Spleen (tissue), 11 donors: ENCODE measurements around the gene ARHGEF2. TPM values are rescaled to one million over a fixed set of nuclear protein-coding genes. Genes with fewer than 3 reads are reported as not detected.
A peak's percentile ranks its signal among the peaks of the same experiment; 100 is the strongest.

ENCODE experiments used
- DNase-seq: peaks from one replicate; pipeline ENCODE4 v3.0.0-alpha.2; 2020
- H3K27ac ChIP-seq, 8 donors: fragments of 200-600 bp; sonication (generic) in 7 of 8; 1 replicate in 4 of 8; 2 replicates in 4 of 8; pipeline versions ENCODE4 v1.5.0 to v1.8.0; 2016 to 2021; ENCODE audit warnings: inconsistent platforms in 4 of 8, mild to moderate bottlenecking in 4 of 8, moderate library complexity in 1 of 8
- H3K27me3 ChIP-seq, 7 donors: fragments of 200-600 bp; sonication (generic) in 6 of 7; replicated peaks in 1 of 7; 1 replicate in 4 of 7; 2 replicates in 3 of 7; pipeline versions ENCODE4 v1.5.0 to v1.8.0; 2016 to 2021; ENCODE audit warnings: inconsistent platforms in 3 of 7, mild to moderate bottlenecking in 1 of 7
- H3K36me3 ChIP-seq, 6 donors: fragments of 200-600 bp; sonication (generic) in 5 of 6; 1 replicate in 4 of 6; 2 replicates in 2 of 6; pipeline versions ENCODE4 v1.5.0 to v1.8.0; 2016 to 2021; ENCODE audit warnings: inconsistent platforms in 2 of 6
- H3K4me1 ChIP-seq, 6 donors: fragments of 200-600 bp; sonication (generic) in 5 of 6; 1 replicate in 3 of 6; 2 replicates in 3 of 6; pipeline versions ENCODE4 v1.5.0 to v1.8.0; 2016 to 2021; ENCODE audit warnings: inconsistent platforms in 3 of 6
- H3K4me3 ChIP-seq, 8 donors: fragments of 200-600 bp; sonication (generic) in 7 of 8; 1 replicate in 4 of 8; 2 replicates in 4 of 8; pipeline versions ENCODE4 v1.5.0 to v1.8.0; 2016 to 2021; ENCODE audit warnings: inconsistent platforms in 4 of 8, mild to moderate bottlenecking in 4 of 8, moderate library complexity in 2 of 8
- H3K9me3 ChIP-seq, 8 donors: fragments of 200-600 bp; sonication (generic) in 7 of 8; 1 replicate in 4 of 8; 2 replicates in 4 of 8; pipeline versions ENCODE4 v1.5.0 to v1.8.0; 2016 to 2021; ENCODE audit warnings: inconsistent platforms in 4 of 8
- POLR2A ChIP-seq, 3 donors: fragments of 450-650 bp; IDR thresholded peaks; one replicate each; pipeline ENCODE4 v1.5.1; 2017; ENCODE audit warnings: antibody characterized with exemption in 3 of 3, mild to moderate bottlenecking in 1 of 3
- POLR2AphosphoS5 ChIP-seq, 3 donors: sonication (generic); formaldehyde crosslinking; IDR thresholded peaks; one replicate each; pipeline ENCODE4 v1.5.1; 2017; ENCODE audit warnings: antibody characterized with exemption in 3 of 3
- WGBS, 5 donors: extraction: QIAGEN DNeasy Blood & Tissue Kit in 3 of 5; methylation state at CpG; one replicate each; pipeline versions ENCODE4 v1.1.5 to v1.1.7; 2013 to 2018; 5-methylcytosine and 5-hydroxymethylcytosine counted together
- intact Hi-C: fragments of 100-400 bp; cut with DNase I; formaldehyde crosslinking; loops from one replicate; pipeline ENCODE4 v1.15.0; 2023; ENCODE audit warnings: low total_unique reads
- polyA plus RNA-seq, 3 donors: library from polyadenylated mRNA; stranded (reverse); fragments of 200-250 nt; gene quantifications; one replicate each; pipeline ENCODE4 v1.2.1, GENCODE V29; 2013
- total RNA-seq, 7 donors: library from RNA; depleted of rRNA in 3 of 7; stranded (reverse); fragments of >200 nt in 3 of 7; fragmentation: NEBNext Ultra II Directional in 4 of 7; extraction: Animal tissue kit (Norgen Biotek cat#: 25700) in 4 of 7; gene quantifications; one replicate each; pipeline versions ENCODE4 v1.1.0 to v1.2.1, GENCODE V29; 2016 to 2021
- TF ChIP-seq, protein P1 (sequence below), 11 experiments: fragments of 200-600 bp in 7 of 11; fragments of 450-650 bp in 4 of 11; sonication (generic) in 4 of 11; IDR thresholded peaks in 8 of 11; conservative IDR thresholded peaks in 3 of 11; 1 replicate in 7 of 11; 2 replicates in 4 of 11; pipeline versions ENCODE4 v1.4.0 to v1.8.0; 2016 to 2021; ENCODE audit warnings: antibody characterized with exemption in 11 of 11, inconsistent platforms in 4 of 11, mild to moderate bottlenecking in 1 of 11
- donor health status: healthy with polysubstance abuse.
- donor health status: DM: no; HTN: no; CAD: no; lungs with moderate emphysema.
- donor health status: DM: no; HTN: no; CAD: no.
- donor health status: Bipolar disorder and iron deficiency.
- donor health status: healthy.
- donor health status: DM: no; HTN: no; CAD: no.
- donor health status: DM: yes; HTN: yes; CAD: no.

Gene ARHGEF2
- total and polyA plus RNA-seq, 10 donors = 45.1 to 228 (median 167) TPM

DNA sequence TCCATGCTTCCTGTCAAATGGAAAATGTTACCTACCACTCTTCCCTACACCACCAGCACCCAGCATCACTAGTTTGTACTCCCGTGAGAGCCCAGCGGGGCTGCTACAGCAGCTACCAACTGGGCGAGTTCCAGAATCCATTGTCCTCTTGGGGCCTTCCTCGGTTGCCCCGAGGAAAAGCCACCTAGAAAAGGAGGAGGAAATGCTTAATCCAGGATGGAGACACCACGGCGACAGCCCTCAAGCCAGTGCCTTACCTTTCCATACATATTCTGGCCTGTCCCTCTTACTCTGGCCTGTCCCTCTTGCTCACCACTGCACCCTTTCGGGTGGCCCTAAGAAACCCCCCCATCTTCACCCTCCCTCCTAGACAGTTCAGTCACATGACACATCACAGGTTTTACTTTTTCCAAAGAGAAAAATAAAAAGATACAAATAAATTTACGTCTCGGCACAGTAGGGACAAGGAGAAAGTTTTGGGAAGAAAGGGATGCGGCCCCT, 67.7 kb downstream of the ARHGEF2 start:
- Histone ChIP-seq H3K9me3 (no peaks in the 10 kb centered on the region), H3K4me3 (peak overlapping the region; percentile 58 to 84 (median 69)), H3K27me3 (no peaks in the 10 kb centered on the region), H3K4me1 (peaks cover 13 to 47% (median 29%) of the 10 kb centered on the region in 6 donors), H3K36me3 (peaks cover 0 to 83% (median 69%) of the 10 kb centered on the region in 6 donors), H3K27ac (peak overlapping the region; percentile 76 to 94 (median 92))
- DNase-seq = no peak
- intact Hi-C loops = no loop called here
- no peak for TF ChIP-seq POLR2A (IDR thresholded peaks at IDR 0.05)
- 2 to 6% (median 4%) methylated on average over 11 of the region's 11 CpGs for WGBS, 5 donors

- Histone ChIP-seq H3K27ac (peak overlapping the region; percentile 76 to 94 (median 92)), H3K27me3 (no peaks in the 10 kb centered on the region), H3K4me3 (peak overlapping the region; percentile 58 to 84 (median 69)), H3K9me3 (no peaks in the 10 kb centered on the region), H3K36me3 (peaks cover 0 to 83% (median 69%) of the 10 kb centered on the region in 6 donors), H3K4me1 (peaks cover 13 to 47% (median 29%) of the 10 kb centered on the region in 6 donors)
- no peak for DNase-seq
- intact Hi-C loops = no loop called here
- TF ChIP-seq POLR2AphosphoS5 (IDR thresholded peaks at IDR 0.05) = peak in 1 of 3 donors; percentile 41
- TF ChIP-seq, protein P1, sequence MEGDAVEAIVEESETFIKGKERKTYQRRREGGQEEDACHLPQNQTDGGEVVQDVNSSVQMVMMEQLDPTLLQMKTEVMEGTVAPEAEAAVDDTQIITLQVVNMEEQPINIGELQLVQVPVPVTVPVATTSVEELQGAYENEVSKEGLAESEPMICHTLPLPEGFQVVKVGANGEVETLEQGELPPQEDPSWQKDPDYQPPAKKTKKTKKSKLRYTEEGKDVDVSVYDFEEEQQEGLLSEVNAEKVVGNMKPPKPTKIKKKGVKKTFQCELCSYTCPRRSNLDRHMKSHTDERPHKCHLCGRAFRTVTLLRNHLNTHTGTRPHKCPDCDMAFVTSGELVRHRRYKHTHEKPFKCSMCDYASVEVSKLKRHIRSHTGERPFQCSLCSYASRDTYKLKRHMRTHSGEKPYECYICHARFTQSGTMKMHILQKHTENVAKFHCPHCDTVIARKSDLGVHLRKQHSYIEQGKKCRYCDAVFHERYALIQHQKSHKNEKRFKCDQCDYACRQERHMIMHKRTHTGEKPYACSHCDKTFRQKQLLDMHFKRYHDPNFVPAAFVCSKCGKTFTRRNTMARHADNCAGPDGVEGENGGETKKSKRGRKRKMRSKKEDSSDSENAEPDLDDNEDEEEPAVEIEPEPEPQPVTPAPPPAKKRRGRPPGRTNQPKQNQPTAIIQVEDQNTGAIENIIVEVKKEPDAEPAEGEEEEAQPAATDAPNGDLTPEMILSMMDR (IDR thresholded peaks at IDR 0.05 in 8 of 11, conservative IDR thresholded peaks at IDR 0.05 in 3 of 11) = no peak
- 45 to 61% (median 47%) methylated on average over 4 of the region's 4 CpGs for WGBS, 5 donors
These were observed 68.5 kb downstream of the ARHGEF2 start for GRCh38 chr1:155909894-155910293.

DNA sequence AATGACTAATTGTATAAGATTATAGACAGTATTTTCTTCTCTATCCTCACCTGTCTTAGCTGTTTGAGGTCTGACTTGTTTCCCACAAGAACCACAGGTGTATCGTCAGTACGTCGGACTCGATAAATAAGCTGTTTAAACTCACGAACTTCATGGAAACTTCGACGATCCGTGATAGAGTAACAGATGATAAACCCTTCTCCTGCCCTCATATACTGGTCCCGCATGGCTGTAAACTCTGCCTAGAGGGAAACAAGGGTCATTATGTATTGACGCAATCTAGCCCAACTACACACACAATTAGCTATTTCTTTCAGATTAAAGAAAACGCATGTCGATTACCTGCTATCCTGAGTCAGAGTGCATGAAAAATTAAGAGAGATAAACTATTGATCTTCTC, 74.1 kb downstream of the ARHGEF2 start:
- Histone ChIP-seq H3K9me3 (no peaks in the 10 kb centered on the region), H3K36me3 (peaks cover 6 to 100% (median 93%) of the 10 kb centered on the region in 6 donors), H3K27ac (no peak overlapping the region), H3K4me3 (no peak overlapping the region), H3K4me1 (peaks cover 0 to 23% (median 10%) of the 10 kb centered on the region in 6 donors), H3K27me3 (no peaks in the 10 kb centered on the region)
- TF ChIP-seq POLR2A (IDR thresholded peaks at IDR 0.05) (no peak), POLR2AphosphoS5 (IDR thresholded peaks at IDR 0.05) (no peak)
- TF ChIP-seq, protein P1 (IDR thresholded peaks at IDR 0.05 in 8 of 11, conservative IDR thresholded peaks at IDR 0.05 in 3 of 11) = no peak
- intact Hi-C loops = no loop called here
- 92 to 96% (median 95%) methylated on average over 12 of the region's 12 CpGs for whole genome bisulfite sequencing, 5 donors
- no peak for DNase-seq

GRCh38 chr1:155900161-155900560, 78.2 kb downstream of the ARHGEF2 start:
- Histone ChIP-seq H3K9me3 (no peaks in the 10 kb centered on the region), H3K4me3 (no peak overlapping the region), H3K27ac (no peak overlapping the region), H3K27me3 (no peaks in the 10 kb centered on the region), H3K4me1 (no peaks in the 10 kb centered on the region), H3K36me3 (peaks cover 6 to 100% (median 85%) of the 10 kb centered on the region in 6 donors)
- intact Hi-C loops = no loop called here
- TF ChIP-seq POLR2A (IDR thresholded peaks at IDR 0.05) (no peak), POLR2AphosphoS5 (IDR thresholded peaks at IDR 0.05) (no peak)
- WGBS, 5 donors = 87 to 94% (median 93%) methylated on average over 4 of the region's 4 CpGs
- DNase-seq = no peak

- Histone ChIP-seq H3K9me3 (no peaks in the 10 kb centered on the region), H3K4me3 (no peak overlapping the region), H3K36me3 (peaks cover 6 to 96% (median 80%) of the 10 kb centered on the region in 6 donors), H3K4me1 (no peaks in the 10 kb centered on the region), H3K27ac (no peak overlapping the region), H3K27me3 (no peaks in the 10 kb centered on the region)
- intact Hi-C loops = no loop called here
- DNase-seq = no peak
- TF ChIP-seq, protein P1 (IDR thresholded peaks at IDR 0.05 in 8 of 11, conservative IDR thresholded peaks at IDR 0.05 in 3 of 11) = no peak
- TF ChIP-seq POLR2A (IDR thresholded peaks at IDR 0.05) (no peak), POLR2AphosphoS5 (IDR thresholded peaks at IDR 0.05) (no peak)
- 92 to 98% (median 97%) methylated on average over 2 of the region's 2 CpGs for WGBS, 5 donors
These were observed 78.7 kb downstream of the ARHGEF2 start for GRCh38 chr1:155899683-155900082.
